Hypothalamus (tissue), 51 donors: Measurements from ENCODE around the gene SCRT2.

ENCODE experiments used
- DNase-seq, 51 donors: peaks; one replicate each; lab custom pipeline; 2025; lab: John Stamatoyannopoulos, UW

SCRT2 gene

DNA sequence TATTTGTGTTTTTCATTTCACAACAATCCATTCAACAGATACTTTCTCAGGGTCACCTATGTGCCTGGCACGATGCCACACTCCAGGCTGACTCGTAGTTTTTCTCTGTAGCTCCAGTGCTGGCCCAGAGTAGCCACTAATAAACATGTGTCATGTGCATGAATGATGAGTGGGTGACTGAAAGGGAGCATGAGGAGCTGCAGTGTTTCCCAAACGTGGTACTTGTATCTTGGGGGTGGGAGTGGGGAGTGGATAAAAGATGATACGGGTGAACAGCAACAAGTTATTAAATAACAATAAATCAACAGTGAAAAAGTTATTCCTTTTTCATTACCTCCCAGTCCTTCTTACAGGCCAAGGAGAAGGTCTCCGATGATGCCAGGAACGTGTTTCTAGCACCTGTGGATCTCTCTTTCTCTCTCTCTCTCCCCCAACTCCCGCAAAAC lies 39.7 kb downstream of the SCRT2 start:
- DNase-seq, result no peak

DNA sequence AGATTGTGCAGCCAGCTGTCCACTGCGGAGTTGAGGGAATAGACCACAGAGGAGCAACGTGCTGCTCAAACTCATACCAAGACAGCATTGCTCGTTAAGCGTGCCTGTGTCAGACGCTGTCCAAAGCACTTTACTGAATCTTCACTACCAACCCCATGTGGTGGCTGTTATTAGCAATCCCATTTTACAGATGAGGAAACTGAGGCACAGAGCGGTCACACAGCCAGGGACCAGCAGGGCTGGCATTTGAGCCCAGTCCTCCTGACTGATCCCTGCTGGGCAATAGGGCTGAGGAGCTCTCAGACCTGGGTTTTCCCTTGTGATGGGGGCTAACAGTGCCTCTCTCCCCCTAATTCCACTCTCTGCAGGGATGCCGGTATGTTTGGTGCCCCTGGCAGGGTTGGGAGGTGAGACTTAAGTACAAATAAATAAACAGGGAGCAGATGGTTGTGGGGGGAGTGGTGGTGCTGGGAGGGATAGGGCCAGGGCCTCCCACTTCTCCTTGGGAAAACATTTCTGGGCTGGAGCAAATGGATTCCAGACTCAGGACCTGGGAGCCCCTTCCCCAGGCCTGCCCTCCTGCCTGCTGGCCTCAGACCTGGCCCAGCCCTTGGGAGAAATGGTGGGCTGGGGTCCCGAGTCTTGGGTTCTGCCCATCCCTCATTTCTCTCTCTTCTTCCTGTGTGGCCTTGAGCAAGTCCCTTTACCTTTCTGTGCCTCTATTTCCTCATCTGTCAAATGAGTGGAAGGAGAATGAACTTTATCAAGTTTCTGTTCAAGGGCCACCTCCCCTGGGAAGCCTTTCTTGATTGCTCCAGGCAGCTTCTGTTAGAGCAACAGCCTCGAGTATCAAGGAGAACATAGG lies 40.3 kb downstream of the SCRT2 start:
- no peak for DNase-seq

DNA sequence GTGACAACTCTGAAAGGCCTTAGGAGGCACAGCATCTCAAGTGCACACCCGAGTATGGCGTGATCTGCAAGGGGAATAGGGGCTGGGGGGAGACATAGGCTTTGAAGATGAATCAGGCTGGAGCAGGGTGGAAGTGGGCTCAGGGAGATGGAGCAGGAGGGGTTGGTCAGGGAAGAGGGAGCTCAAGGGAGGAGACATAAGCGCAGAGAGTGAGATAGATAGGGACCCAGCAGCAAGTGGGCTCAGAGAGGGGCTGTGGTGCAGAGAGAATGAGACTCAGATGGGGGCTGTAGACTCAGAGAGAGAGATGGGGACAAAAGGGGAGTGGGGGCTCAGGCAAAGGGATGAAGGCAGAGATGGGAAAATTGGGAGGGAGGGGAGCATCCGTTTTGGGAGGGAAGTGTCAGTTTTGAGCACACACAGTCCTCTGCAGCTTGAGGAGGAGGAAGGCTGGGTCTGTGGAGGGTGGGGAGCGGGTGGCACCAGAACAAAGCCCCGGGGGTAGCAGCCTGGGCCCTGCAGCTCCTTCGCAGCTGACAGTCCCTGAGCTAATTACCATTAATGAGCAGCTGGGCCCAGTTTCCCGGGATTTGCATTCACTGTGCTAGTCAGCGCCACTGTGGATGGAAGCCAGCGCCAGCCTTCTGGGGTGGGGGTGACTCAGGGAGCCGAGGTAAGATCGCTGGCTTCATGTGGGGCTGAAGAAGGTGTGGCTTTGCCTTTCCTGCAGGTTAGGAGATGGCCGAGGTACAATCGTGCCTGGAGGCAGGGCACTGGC lies 41.3 kb downstream of the SCRT2 start:
- peak in 30 of 51 donors; percentile 1 to 58 (median 19) for DNase-seq

DNA sequence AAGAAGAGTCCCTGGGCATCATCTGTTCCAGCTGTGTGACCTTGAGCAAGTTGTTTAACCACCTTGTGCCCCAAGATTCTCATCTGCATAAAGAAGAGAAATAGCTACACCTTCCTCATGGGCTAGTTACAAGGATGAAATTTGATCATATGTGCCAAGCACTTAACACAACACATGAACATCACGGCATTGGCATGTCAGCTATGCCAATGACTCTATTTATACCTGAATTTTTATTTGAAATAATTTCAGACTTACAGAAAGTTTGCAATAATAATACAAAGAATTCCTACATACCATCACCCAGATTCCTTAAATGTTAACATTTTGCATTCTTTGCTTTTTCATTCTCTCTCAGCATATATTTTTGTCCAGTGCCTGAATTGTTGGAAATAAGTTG lies 44.5 kb downstream of the SCRT2 start:
- no peak for DNase-seq

DNA sequence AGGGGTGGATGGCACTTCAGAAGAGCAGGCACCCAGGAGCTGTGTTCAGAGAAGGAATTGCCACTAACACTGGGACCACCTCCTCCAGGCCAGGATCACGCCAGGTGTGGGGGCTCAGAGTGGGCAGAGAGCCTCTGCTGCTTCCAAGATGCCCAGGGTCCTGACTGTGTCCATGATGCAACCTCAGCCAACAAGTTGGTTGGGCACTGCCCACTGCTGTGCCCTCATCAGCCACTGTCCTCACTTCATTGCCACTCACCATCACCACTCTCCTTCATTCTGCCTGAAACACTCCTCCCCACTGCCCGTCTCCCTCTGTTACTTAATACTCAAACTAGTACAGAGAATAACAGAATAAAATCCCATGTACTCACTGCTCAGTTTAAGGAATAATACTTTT lies 49.0 kb downstream of the SCRT2 start:
- DNase-seq, result no peak

DNA sequence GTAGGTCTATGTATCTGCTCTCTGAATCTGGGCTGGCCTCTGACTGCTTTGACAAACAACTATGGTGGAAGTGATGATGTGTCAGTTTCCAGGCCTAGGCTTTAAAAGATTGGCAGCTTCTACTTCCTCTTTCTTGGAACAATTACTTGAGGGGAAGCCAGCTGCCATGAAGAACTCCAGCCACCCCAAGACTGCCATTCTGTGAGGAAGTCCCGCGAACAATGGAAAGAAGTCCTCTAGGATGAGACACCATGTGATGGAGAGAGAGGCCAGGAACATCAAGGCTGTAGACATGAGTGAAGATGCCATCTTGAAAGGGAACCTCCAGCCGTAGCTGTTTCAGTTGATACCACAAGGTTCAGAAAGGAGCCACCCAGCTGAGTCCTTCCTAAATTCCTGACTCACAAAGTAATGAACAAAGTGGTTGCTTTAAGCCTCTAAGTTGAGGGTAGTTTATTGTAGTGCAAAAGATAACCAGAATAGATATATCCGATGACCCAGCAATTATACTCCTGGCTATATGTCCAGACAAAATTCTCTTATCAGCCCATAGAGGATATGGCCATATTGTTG lies 50.2 kb downstream of the SCRT2 start:
- DNase-seq, result no peak

DNA sequence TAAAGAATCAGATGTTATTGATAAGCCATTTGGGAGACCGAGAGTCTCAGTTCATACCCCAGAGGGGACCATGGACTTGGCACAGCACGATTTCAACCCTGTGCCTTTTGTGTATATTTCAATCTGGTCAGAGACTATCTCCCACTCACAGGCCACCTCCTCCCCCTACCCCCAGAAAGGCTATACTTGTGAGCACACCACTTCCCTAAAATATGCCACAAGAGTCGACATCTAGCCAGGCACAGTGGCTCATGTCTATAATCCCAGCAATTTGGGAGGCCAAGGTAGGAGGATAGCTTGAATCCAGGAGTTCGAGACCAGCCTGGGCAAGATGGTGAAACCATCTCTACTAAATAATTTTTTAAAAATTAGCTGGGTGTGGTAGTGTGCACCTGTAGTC lies 51.9 kb downstream of the SCRT2 start:
- no peak for DNase-seq

DNA sequence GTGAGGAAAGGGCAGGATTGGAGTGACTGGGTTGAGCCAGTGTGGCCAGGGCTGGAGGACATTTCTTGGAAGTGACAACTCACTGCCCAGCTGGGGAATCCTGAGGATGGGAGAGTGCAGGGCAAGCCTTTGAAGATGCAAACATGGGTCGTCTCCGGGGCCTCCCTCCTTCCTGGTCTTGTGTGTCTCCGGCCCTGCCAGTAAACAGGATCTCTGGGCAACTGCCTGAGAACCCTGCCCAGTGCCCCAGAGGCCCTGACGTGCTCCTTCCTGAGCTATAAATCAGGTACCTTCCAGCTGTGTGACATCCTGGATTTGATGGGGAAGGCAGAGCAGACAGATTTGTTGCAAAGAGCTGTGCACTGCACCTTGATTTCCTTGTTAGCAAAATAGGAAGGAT lies 52.6 kb downstream of the SCRT2 start:
- DNase-seq, result no peak

DNA sequence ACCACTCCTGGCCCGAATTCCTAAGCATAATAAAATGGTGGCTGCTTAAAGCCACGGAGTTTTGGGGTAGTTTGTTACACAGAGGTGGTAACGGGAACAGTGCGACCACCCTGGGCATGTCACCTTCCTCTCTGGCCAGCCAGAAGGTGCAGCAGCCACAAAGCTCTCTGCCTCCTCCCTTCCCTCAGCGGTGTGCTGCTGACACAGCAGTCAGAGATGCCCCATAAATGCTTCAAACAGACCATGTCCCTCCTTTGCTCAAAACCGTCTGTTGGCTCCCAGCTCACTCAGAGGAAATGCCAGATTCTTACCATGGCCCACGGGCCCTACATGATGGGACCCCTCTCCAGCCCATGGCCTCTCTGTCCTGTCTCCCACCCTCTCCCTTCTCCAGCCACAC lies 53.4 kb downstream of the SCRT2 start:
- DNase-seq, result no peak

DNA sequence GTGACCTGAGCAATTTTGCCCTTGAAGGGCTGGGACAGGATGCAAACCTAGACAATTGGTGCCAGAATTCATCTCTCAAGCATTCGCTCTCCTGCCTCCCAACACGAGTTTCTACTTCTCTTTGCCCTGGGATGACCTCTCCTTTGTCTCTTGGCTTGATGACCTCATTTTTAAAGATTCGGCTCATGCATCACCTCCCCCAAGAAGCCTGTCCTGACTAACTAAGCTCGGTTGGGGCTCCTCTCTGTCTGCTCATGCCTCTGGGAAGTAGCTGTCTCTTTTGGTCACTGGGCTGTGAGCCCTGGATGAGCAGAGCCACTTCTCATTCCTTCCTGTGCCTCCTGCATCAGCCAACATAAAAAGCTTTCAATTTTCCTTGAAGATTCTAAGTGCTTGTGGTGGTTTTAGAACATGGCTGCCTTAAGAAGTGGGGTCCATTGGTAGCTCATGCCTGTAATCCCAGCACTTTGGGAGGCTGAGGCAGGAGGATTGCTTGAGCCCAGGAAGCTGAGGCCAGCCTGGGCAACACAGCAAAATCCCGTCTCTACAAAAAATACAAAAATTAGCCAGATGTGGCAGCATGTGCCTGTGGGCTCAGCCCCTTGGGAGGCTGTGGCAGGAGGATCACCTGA lies 54.4 kb downstream of the SCRT2 start:
- DNase-seq, result no peak

DNA sequence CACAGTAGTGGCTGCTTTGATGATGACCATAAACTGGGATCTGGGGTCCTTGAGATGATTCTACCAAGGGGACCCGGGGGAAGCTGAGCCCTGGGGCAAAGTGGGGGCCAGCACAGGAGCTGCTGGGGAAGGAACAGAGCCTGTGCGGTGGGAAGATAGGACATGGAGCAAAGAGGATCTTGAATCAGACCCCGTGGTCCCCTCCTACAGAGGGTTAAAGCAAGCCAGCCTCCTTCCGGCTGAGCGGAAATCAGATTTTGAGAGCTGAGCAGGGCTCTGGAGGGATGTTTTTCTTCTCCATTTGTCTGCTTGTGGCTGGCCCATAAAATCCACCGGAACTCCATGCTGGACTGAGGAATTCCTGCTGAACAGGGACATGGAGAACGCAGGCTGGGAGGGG lies 55.4 kb downstream of the SCRT2 start:
- DNase-seq, result no peak

DNA sequence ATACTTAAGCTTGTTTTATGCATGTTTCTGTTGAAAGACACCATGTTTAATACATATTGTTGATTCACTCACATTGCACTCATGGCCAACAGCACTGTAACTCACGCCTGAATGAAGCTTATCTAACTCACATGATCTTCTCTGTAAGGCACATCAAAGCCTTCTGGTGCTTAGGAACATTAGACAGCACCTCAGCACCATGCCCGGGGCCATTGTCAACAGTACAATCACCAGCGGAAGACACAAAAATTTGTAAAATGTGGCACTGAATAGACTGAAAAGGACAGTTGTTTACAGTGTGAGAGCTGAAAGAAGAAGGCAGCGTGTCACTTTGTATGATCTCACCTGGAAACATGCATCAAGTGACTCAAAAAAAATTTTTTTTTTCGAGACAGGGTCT lies 56.6 kb downstream of the SCRT2 start:
- DNase-seq, result no peak

DNA sequence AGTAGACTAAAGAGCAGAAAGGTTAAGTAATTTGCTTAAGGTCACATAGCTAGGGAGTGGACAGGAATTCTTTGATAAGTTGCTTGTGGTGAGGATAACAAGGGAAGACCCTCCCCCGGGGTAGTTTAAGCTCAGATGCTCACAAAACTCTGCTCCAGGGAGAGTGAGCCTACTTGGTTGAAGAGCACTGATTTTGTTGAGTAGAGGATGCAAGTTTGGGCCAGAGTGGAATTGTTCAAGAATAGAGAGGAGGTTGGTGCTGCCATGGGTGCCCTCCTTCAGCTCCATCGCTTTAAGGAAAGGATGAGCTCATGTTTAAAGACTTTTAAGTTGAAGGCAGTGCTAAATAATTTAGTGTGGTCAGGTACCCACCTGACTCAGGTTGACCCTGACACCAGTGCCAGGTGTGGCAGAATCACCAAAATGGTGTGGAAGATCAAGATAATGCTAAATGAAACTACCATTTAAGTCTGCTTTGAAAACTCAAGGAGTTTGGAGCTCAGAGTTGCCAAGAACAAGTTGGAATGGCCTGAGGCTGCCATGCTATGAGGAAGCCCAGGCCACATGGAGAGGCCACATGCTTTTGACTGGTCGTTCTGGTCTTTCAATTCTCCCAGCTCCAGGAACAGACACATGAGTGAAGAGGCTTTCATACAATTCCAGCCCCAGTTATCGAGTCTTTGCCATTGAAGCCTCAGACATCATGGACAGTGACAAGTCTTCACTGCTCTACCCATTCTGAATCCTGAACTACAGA lies 57.5 kb downstream of the SCRT2 start:
- DNase-seq, result no peak

DNA sequence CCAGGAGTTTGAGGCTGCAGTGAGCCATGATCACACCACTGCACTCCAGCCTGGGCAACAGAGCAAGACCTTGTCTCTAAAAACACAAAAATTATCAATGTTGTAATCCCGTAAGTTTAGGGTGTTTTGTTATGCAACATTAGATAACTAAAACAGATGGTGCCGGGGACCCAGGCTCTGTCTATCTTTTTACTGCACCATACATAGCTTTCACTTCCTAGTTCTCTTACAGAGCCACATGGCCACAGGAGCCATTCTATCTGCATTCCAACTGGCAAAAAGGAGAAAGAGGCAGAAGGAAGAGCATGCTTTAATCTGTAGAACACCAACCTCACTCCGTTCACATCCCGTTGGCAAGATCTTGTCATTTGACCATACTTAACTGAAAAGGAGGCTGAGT lies 60.1 kb downstream of the SCRT2 start:
- DNase-seq, result no peak

DNA sequence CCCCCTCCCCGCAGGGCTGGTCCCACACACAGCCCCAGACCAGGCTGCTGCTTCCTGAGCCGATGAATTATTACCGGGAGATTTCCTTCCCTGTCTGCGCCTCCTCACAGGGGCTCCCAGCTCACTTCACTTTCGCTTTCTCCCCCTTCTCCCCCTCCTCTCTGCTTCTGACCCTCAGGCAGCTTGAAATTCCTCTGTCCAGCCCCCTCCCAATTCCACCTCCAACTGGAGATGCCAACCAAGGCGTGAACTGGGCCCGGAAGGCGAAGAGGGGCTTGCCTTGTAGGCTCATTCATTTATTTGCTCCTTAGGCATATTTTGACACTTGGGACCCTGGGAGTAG lies 63.8 kb downstream of the SCRT2 start:
- DNase-seq, result no peak
